Hepatocyte (in vitro differentiated cells): Measurements from ENCODE around the gene SEMA6C. TPM values are rescaled to one million over a fixed set of nuclear protein-coding genes. Genes with fewer than 3 reads are reported as not detected.
"Not testable (repeated sequence)": the region's sequence is repeated elsewhere in the genome, so short reads cannot be mapped to it uniquely, and the experiment has no call there.

Experiments
- DNase-seq: peaks from one replicate; pipeline ENCODE4 v3.0.0-alpha.2; 2016; ENCODE audit warnings: low spot score
- H2AFZ ChIP-seq: fragments of 200-600 bp; sonication (generic); 2 replicates; pipeline ENCODE4 v1.6.0; 2016; ENCODE audit warnings: antibody characterized with exemption, mild to moderate bottlenecking
- H3K27ac ChIP-seq: fragments of 200-600 bp; sonication (generic); 2 replicates; pipeline ENCODE4 v1.5.1; 2016; ENCODE audit warnings: mild to moderate bottlenecking
- H3K27me3 ChIP-seq: fragments of 200-600 bp; sonication (generic); 2 replicates; pipeline ENCODE4 v1.6.1; 2016
- H3K36me3 ChIP-seq: fragments of 200-600 bp; sonication (generic); replicated peaks from 2 replicates; pipeline ENCODE4 v1.5.1; 2016; ENCODE audit warnings: low read depth; ENCODE audit not compliant: insufficient read depth
- H3K4me1 ChIP-seq: fragments of 200-600 bp; sonication (generic); 2 replicates; pipeline ENCODE4 v1.5.1; 2016; ENCODE audit warnings: mild to moderate bottlenecking, moderate library complexity; ENCODE audit not compliant: insufficient read depth
- H3K4me2 ChIP-seq: fragments of 200-600 bp; sonication (generic); 2 replicates; pipeline ENCODE4 v1.6.0; 2016
- H3K4me3 ChIP-seq: fragments of 200-600 bp; sonication (generic); 2 replicates; pipeline ENCODE4 v1.5.1; 2016; ENCODE audit warnings: mild to moderate bottlenecking
- H3K79me2 ChIP-seq: fragments of 200-600 bp; sonication (generic); 2 replicates; pipeline ENCODE4 v1.6.0; 2017; ENCODE audit warnings: mild to moderate bottlenecking
- H3K9me2 ChIP-seq: fragments of 200-600 bp; sonication (generic); replicated peaks from 2 replicates; pipeline ENCODE4 v1.6.0; 2017; ENCODE audit warnings: mild to moderate bottlenecking; ENCODE audit not compliant: insufficient read depth
- H3K9me3 ChIP-seq: fragments of 200-600 bp; sonication (generic); 2 replicates; pipeline ENCODE4 v1.5.1; 2016; ENCODE audit warnings: low read depth, mild to moderate bottlenecking
- H4K20me1 ChIP-seq: fragments of 200-600 bp; sonication (generic); 2 replicates; pipeline ENCODE4 v1.6.0; 2016; ENCODE audit warnings: mild to moderate bottlenecking; ENCODE audit not compliant: insufficient read depth, poor library complexity, severe bottlenecking
- CTCF ChIP-seq: fragments of 200-600 bp; sonication (generic); IDR thresholded peaks from 2 replicates; pipeline ENCODE4 v1.5.1; 2016; ENCODE audit warnings: antibody characterized with exemption, mild to moderate bottlenecking; ENCODE audit not compliant: poor library complexity
- EZH2 ChIP-seq: fragments of 200-600 bp; sonication (generic); IDR thresholded peaks from 2 replicates; pipeline ENCODE4 v1.6.1; 2016; ENCODE audit warnings: antibody characterized with exemption, mild to moderate bottlenecking, borderline replicate concordance
- EZH2phosphoT487 ChIP-seq: fragments of 200-600 bp; sonication (generic); IDR thresholded peaks from one replicate; pipeline ENCODE4 v1.6.1; 2018; ENCODE audit warnings: antibody characterized with exemption, mild to moderate bottlenecking, low read depth, moderate library complexity; ENCODE audit not compliant: unreplicated experiment, severe bottlenecking
- WGBS: methylation state at CpG from one replicate; pipeline ENCODE4 v1.1.6; 2016; ENCODE audit warnings: low lambda C conversion rate; ENCODE audit errors: missing lambda C conversion rate; 5-methylcytosine and 5-hydroxymethylcytosine counted together
- polyA plus RNA-seq: library from polyadenylated mRNA; unstranded; fragments of >200 nt; fragmentation: Nextera tagmentation; extraction: Ambion mirVana; gene quantifications from 2 replicates; pipeline ENCODE4 v1.2.1, GENCODE V29; 2016
- total RNA-seq: library from RNA; depleted of rRNA; stranded (reverse); fragments of >200 nt; gene quantifications from 2 replicates; pipeline ENCODE4 v1.2.3, GENCODE V29; 2014

Gene SEMA6C
- total and polyA plus RNA-seq, 2 experiments from 2014 or later: 25.1 to 41.6 TPM

GRCh38 chr1:151098126-151098525 lies 48.3 kb downstream of the SEMA6C start:
- Histone ChIP-seq H2AFZ (no peak overlapping the region), H3K4me2 (no peak overlapping the region)

GRCh38 chr1:151097426-151097825 lies 49.0 kb downstream of the SEMA6C start:
- H4K20me1 ChIP-seq, H2AFZ ChIP-seq, H3K27ac ChIP-seq, H3K36me3 ChIP-seq, H3K4me3 ChIP-seq, H3K27me3 ChIP-seq, H3K79me2 ChIP-seq, H3K4me1 ChIP-seq, H3K4me2 ChIP-seq, H3K9me3 ChIP-seq, H3K9me2 ChIP-seq, DNase-seq: not testable (repeated sequence)
- 82% methylated on average over 6 of the region's 6 CpGs for WGBS

More at GRCh38 chr1:151098126-151098525, 48.3 kb downstream of the SEMA6C start:
- Histone ChIP-seq H3K79me2 (no peaks in the 10 kb centered on the region), H4K20me1 (no peaks in the 10 kb centered on the region), H3K4me1 (no peaks in the 10 kb centered on the region), H3K9me3 (no peaks in the 10 kb centered on the region), H3K36me3 (no peaks in the 10 kb centered on the region), H3K4me3 (no peak overlapping the region), H3K9me2 (no peaks in the 10 kb centered on the region), H3K27ac (no peak overlapping the region), H3K27me3 (no peaks in the 10 kb centered on the region)
- DNase-seq: no peak
- 100% methylated on average over 1 of the region's 1 CpG for WGBS
- TF ChIP-seq CTCF (no peak), EZH2 (no peak), EZH2phosphoT487 (no peak)

GRCh38 chr1:151085953-151086559 lies 60.4 kb downstream of the SEMA6C start:
- Histone ChIP-seq H3K9me3 (no peaks in the 10 kb centered on the region), H3K27me3 (no peaks in the 10 kb centered on the region), H3K4me2 (no peak overlapping the region), H3K9me2 (no peaks in the 10 kb centered on the region), H3K79me2 (no peaks in the 10 kb centered on the region), H4K20me1 (no peaks in the 10 kb centered on the region), H3K36me3 (no peaks in the 10 kb centered on the region), H2AFZ (no peak overlapping the region), H3K27ac (no peak overlapping the region), H3K4me1 (no peaks in the 10 kb centered on the region), H3K4me3 (no peak overlapping the region)
- 86% methylated on average over 4 of the region's 4 CpGs for WGBS
- TF ChIP-seq CTCF (no peak), EZH2phosphoT487 (no peak), EZH2 (no peak)
- DNase-seq: no peak

Other genes starting within 250 kb of the SEMA6C start
- 33.7 and 41.4 TPM in 2 replicates for gene SETDB1, start 220.3 kb downstream of the SEMA6C start, total RNA-seq
- 10.7 and 12.9 TPM in 2 replicates for gene SETDB1, start 220.3 kb downstream of the SEMA6C start, polyA plus RNA-seq
- 267 and 268 TPM in 2 replicates for gene CERS2, start 171.8 kb downstream of the SEMA6C start, total RNA-seq
- 210 and 277 TPM in 2 replicates for gene CERS2, start 171.8 kb downstream of the SEMA6C start, polyA plus RNA-seq
- 7.5 and 7.9 TPM in 2 replicates for gene ANXA9, start 164.3 kb downstream of the SEMA6C start, total RNA-seq
- gene ANXA9, start 164.3 kb downstream of the SEMA6C start, polyA plus RNA-seq: 8.8 and 9.0 TPM in 2 replicates
- 15.9 and 18.5 TPM in 2 replicates for gene MINDY1, start 139.7 kb downstream of the SEMA6C start, total RNA-seq
- gene MINDY1, start 139.7 kb downstream of the SEMA6C start, polyA plus RNA-seq: 5.8 and 7.6 TPM in 2 replicates
- 20.3 and 26.5 TPM in 2 replicates for gene PRUNE1, start 138.2 kb downstream of the SEMA6C start, total RNA-seq
- 15.1 and 21.6 TPM in 2 replicates for gene PRUNE1, start 138.2 kb downstream of the SEMA6C start, polyA plus RNA-seq
- gene BNIPL, start 110.0 kb downstream of the SEMA6C start, total RNA-seq: 2.7 and 3.8 TPM in 2 replicates
- gene BNIPL, start 110.0 kb downstream of the SEMA6C start, polyA plus RNA-seq: 1.1 and 3.0 TPM in 2 replicates
- 2.9 and 3.2 TPM in 2 replicates for gene C1orf56, start 98.9 kb downstream of the SEMA6C start, total RNA-seq
- gene C1orf56, start 98.9 kb downstream of the SEMA6C start, polyA plus RNA-seq: 8.3 and 11.4 TPM in 2 replicates
- 49.4 and 60.2 TPM in 2 replicates for gene CDC42SE1, start 87.0 kb downstream of the SEMA6C start, total RNA-seq
- 19.0 and 21.2 TPM in 2 replicates for gene CDC42SE1, start 87.0 kb downstream of the SEMA6C start, polyA plus RNA-seq
- gene MLLT11, start 86.2 kb downstream of the SEMA6C start, total RNA-seq: 16.8 and 16.9 TPM in 2 replicates
- gene MLLT11, start 86.2 kb downstream of the SEMA6C start, polyA plus RNA-seq: 34.3 and 37.6 TPM in 2 replicates
- gene GABPB2, start 75.9 kb downstream of the SEMA6C start, total RNA-seq: 9.9 and 12.9 TPM in 2 replicates
- gene GABPB2, start 75.9 kb downstream of the SEMA6C start, polyA plus RNA-seq: 0.98 and 4.1 TPM in 2 replicates
- gene TNFAIP8L2, start 10.0 kb upstream of the SEMA6C start, total RNA-seq: 0.64 TPM in 1 of 2 replicates, not detected in the other
- gene TNFAIP8L2, start 10.0 kb upstream of the SEMA6C start, polyA plus RNA-seq: 0.70 TPM in 1 of 2 replicates, not detected in the other
- gene LYSMD1, start 19.3 kb upstream of the SEMA6C start, total RNA-seq: 13.0 and 16.2 TPM in 2 replicates
- gene LYSMD1, start 19.3 kb upstream of the SEMA6C start, polyA plus RNA-seq: 1.0 and 2.5 TPM in 2 replicates
- gene SCNM1, start 19.5 kb upstream of the SEMA6C start, total RNA-seq: 21.5 and 26.4 TPM in 2 replicates
- gene SCNM1, start 19.5 kb upstream of the SEMA6C start, polyA plus RNA-seq: 55.4 and 57.5 TPM in 2 replicates
- not detected in 2 replicates for gene TMOD4, start 29.4 kb upstream of the SEMA6C start, total RNA-seq
- gene TMOD4, start 29.4 kb upstream of the SEMA6C start, polyA plus RNA-seq: 0.44 TPM in 1 of 2 replicates, not detected in the other
- 46.0 and 48.1 TPM in 2 replicates for gene VPS72, start 43.6 kb upstream of the SEMA6C start, total RNA-seq
- 52.2 and 53.1 TPM in 2 replicates for gene VPS72, start 43.6 kb upstream of the SEMA6C start, polyA plus RNA-seq
- gene PIP5K1A, start 51.9 kb upstream of the SEMA6C start, total RNA-seq: 36.0 and 45.7 TPM in 2 replicates
- 17.3 and 27.0 TPM in 2 replicates for gene PIP5K1A, start 51.9 kb upstream of the SEMA6C start, polyA plus RNA-seq
- gene PSMD4, start 108.1 kb upstream of the SEMA6C start, total RNA-seq: 107 and 119 TPM in 2 replicates
- 161 and 168 TPM in 2 replicates for gene PSMD4, start 108.1 kb upstream of the SEMA6C start, polyA plus RNA-seq
- 16.8 and 19.9 TPM in 2 replicates for gene ZNF687, start 135.7 kb upstream of the SEMA6C start, total RNA-seq
- 3.6 and 4.3 TPM in 2 replicates for gene ZNF687, start 135.7 kb upstream of the SEMA6C start, polyA plus RNA-seq
- 42.1 and 49.9 TPM in 2 replicates for gene PI4KB, start 180.8 kb upstream of the SEMA6C start, total RNA-seq
- 55.1 and 60.4 TPM in 2 replicates for gene PI4KB, start 180.8 kb upstream of the SEMA6C start, polyA plus RNA-seq
- 43.0 and 48.8 TPM in 2 replicates for gene RFX5, start 200.6 kb upstream of the SEMA6C start, total RNA-seq
- 14.1 and 18.0 TPM in 2 replicates for gene RFX5, start 200.6 kb upstream of the SEMA6C start, polyA plus RNA-seq
- 49.1 and 63.9 TPM in 2 replicates for gene SELENBP1, start 226.1 kb upstream of the SEMA6C start, total RNA-seq
- 86.4 and 101 TPM in 2 replicates for gene SELENBP1, start 226.1 kb upstream of the SEMA6C start, polyA plus RNA-seq